Hippocampal formation (tissue), 2 donors: ENCODE measurements around the gene NTM.
A peak's percentile ranks its signal among the peaks of the same experiment; 100 is the strongest.
"Not testable (repeated sequence)": the region's sequence is repeated elsewhere in the genome, so short reads cannot be mapped to it uniquely, and the experiment has no call there.

Experiments used
- DNase-seq, 2 donors: peaks; one replicate each; lab custom pipeline; 2025; lab: John Stamatoyannopoulos, UW

The NTM gene

DNA sequence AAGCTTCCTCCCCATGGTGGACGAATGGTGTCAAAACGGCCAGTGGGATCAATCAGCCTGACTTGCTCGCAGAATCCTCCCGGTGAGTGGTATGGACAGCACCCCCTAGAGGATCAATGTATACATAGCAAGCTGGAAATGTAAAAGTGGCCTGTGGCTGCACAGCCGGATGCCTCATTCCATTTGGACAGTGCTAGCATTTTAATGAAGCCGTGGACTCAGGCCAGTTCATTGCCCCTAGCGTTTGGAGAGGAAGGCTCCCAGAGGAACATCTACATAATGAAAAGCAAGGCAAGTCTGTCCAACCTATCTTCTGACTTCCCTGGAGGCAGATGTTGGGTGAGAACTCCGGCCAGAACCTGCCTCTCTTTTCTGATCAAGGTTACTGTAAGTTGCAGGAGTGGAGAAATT is 942.3 kb downstream of the NTM start:
- peak in 1 of 2 donors; percentile 39 for DNase-seq

DNA sequence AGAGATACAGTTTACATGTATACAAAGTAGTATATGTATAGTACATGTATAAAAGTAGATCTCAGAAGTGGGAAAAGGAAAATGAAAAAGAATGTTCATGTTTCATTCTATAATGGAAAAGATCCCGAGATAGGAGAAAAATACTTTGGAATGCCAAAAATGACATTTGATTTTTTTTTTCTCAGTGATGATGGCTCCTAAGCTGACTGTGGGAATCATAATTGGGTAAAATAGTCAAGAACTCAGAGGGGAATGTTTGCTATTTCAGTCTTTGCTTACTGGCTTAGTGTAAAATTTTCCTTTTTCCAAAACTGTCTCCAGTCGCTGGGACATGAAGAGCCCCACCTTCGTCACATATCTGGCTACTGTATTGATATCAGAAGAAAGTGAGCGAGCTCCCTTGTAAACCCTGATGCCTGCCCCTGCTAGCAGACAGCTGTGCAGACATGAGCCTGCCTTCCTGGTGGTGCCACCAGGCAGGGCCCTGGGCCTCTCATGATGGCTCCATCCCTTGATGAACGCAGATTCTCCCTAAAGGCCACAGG is 944.6 kb downstream of the NTM start:
- no peak for DNase-seq

DNA sequence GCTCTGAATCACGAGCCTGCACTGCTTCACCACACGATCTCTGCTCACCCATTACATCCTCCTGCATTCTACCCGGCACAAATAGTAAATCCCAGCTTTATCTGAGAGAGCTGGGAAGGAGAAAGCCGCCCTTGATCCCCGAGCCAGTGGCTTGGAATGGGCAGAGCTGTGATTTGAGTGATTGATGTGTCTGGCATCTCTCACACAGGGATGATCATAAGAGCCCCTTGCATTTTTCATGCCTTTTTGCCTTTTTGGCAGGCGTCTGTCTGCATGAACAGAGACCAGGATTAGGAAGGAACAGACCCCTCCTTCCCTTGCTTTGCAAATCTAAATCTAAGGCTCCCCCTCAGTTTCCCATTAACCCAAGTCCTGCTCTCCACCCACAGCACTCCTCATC is 945.3 kb downstream of the NTM start:
- no peak for DNase-seq

DNA sequence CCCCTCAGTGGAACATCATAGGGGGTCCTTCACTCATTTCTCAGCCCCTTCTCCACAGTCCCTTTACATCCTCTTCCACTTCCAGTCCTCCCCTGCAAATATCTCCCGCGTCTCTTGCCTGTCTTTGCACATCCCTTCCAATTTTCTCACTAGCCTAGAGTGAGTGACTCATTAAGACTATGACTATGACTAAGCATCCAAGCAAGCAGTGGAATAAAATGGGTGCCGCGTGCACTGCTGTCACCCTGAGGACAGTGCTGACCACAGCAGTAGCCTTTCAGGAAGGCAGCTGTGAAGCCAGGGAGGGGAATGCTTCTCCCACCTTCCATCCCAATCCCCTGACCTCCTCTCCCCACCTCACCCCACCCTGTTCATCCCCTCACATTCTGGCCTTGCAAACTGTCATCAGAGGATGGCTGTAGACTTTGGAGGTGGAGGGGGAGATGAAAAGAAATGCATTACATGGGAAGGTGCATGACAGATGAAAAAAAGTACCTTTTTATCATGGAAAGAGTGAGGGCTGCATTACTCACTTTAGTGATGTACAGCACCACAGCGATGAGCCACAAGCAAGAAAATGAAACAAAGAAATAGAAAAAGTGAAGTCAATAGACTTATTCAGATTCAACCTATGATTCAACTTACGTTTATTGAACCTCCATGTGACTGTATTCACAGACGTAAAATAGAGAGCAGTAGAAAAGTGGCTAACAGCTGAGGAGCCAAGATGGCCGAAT is 948.2 kb downstream of the NTM start:
- DNase-seq, result no peak

DNA sequence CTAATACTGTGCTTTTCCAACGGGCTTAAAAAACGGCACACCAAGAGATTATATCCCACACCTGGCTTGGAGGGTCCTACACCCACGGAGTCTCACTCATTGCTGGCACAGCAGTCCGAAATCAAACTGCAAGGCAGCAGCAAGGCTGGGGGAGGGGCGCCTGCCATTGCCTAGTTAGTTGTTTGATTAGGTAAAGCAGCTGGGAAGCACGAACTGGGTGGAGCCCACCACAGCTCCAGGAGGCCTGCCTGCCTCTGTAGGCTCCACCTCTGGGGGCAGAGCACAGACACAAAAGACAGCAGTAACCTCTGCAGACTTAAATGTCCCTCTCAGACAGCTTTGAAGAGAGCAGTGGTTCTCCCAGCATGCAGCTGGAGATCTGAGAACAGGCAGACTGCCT is 949.0 kb downstream of the NTM start:
- DNase-seq, result not testable (repeated sequence)

DNA sequence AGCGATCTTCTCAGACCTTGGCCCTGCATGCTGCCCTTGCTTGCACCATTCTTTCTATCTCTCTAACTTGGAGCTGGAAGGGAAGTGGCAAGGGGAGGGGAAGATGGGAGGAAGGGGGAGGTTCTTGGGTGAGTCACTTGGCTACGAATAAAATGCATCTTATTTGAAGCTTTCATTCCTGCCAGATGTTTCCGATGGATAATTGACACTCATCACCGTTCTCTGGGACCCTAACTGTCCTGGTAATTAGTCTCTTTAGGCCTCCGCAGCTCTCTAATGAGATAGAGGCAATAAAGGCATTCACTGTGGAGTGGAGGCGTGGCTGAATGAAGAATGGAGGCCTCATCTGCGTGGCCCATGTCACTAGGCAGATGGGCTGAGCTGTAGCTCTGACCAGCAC is 960.1 kb downstream of the NTM start:
- DNase-seq, result no peak

DNA sequence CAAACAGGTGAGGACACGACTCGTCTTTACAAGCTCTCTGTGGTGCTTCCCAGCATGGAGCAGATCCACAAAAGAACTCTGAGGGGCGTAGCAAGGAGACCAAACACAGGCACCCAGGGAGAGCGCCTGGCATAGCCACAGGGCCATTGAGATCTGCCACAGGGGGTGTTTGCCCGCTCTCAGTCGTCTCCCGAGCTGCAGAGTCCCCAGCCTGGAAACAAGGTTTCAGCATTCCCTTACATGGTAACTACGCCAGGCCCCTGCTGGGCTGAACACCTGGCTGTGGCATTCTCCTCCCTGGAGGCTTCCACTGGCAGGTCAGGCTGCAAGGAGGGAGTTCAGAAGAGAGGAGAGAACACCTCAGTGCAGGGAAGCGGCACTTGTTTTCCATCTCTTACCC is 962.1 kb downstream of the NTM start:
- no peak for DNase-seq

DNA sequence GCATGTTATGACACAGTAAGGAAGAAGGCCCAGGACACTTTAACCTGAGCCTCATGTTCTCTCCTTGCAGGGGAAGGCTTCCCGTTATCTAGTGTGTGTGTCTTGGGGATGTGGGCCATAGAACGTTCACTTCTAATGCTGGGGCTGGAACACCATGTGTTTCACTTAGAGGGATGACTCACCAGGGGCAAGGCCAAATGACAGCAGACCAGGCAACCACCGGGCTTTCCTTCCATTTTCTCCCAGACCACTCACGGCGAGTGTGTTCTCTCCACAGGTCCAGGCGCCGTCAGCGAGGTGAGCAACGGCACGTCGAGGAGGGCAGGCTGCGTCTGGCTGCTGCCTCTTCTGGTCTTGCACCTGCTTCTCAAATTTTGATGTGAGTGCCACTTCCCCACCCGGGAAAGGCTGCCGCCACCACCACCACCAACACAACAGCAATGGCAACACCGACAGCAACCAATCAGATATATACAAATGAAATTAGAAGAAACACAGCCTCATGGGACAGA is 964.4 kb downstream of the NTM start:
- DNase-seq, result no peak

DNA sequence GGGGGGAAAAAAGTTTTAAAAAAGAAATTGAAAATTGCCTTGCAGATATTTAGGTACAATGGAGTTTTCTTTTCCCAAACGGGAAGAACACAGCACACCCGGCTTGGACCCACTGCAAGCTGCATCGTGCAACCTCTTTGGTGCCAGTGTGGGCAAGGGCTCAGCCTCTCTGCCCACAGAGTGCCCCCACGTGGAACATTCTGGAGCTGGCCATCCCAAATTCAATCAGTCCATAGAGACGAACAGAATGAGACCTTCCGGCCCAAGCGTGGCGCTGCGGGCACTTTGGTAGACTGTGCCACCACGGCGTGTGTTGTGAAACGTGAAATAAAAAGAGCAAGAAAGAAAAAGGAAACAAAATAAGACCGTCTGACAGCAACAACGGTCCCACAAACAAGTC is 964.9 kb downstream of the NTM start:
- DNase-seq, result no peak

DNA sequence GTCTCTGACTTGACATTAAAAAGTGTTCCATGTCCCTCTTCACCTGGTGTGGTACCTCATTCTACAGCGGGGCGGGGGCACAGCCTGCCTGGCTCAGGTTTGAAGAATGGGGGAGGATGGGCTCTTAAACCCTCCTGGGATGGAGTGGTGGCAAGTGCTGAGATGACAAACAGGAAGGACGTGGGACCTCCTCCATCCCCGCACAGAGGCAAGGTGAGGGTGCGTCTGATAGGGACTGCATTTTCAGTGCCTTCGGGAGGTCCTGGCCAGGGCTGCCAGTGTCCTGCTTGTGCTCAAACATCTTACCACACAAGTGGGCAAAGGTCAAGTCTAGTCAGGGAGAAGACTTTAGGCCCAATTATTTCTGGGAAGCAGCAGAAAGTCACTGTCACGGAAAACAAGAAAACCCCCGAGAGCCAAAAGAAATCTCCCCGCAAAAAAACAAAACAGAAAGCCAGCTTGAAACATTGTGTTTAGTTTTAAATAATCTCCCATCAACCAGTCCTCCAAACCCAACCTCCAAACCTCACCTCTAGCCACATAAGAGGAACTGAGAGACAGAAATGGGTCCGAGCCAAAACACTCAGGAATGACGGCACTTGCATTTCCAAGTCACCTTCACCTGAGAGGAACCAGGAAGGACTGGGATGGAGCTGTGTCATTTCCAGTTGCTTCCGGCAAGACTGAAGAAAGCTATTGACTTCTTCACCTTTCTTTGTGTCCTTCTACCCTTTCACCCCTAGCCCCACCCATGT is 966.5 kb downstream of the NTM start:
- DNase-seq, result no peak

DNA sequence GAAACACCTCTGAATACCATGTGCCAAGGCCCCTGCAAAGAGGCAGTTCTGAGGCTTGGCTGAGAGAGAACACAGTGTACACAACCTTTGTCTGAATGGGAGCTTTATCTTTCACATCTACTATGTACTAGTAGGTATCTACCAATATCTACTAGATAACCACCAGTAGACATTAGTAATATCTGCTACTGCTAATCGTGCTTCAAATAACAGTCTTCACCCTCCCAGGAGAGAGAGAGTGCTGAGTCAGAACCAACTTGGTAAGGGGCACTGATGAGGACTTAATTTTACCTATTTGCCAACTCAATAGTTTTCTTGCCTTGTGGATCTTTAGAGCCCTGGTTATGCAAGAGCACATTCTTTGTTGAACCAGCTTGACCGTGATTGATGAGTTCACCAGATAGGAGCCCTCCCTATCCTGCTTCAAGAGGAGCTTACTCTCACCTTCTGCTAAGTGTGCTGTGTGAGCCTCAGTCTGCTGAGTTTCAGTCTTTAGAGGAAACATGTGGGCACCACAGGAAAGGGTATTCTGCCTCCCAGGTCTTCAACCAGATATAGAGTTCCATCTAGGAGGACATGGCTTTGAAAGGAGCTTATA is 967.5 kb downstream of the NTM start:
- DNase-seq, result no peak

DNA sequence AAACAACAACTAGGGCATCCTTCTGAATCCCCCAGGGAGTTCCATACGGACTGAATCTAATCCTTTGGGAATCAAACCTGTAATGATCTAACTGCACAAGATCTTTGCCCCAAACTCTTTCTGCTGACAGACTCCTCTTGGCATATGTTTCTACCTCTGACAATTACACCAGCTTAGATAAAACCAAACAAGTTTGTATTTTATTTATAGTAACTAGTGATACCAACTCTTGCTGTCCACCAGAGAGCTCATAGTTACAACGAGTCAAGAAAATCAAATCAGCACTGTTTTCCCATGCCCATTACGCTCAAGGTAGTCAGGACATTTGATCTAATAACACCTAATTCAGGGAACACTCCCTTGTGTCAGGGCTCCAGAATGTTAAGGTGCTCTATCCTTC is 972.0 kb downstream of the NTM start:
- DNase-seq, result no peak

DNA sequence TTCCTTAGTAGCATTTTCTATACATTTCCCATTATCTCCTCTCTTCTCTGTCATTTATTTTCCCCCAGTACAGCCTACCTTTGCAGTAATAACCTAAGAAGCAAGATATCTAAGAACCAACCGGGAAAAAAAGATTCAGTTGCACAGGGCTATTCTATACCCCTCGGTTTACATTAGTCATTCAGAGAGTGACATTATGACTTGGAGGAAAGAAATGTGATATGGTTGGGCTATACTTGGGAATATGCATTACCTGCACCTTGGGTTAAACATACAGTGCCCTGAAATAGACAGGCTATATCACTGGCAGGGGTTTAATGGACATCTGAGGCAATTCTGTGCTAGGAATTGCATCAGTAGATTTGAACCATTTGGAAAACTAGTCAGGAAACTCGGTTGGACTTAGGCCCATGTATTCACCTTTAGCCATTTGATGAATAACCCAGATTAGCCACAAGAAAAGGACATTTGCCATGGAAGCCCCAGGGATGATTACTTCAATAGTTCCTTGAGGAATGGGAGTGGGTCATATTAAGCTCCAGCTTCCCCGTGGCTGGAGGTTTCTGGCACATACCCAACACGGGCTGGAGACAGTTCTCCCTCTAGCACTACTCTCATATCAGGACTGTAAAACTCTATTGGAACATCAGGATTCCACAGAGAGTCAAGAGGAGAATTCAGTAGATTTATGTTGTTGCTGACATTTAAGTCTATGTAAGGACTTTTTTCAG is 973.2 kb downstream of the NTM start:
- DNase-seq, result no peak

DNA sequence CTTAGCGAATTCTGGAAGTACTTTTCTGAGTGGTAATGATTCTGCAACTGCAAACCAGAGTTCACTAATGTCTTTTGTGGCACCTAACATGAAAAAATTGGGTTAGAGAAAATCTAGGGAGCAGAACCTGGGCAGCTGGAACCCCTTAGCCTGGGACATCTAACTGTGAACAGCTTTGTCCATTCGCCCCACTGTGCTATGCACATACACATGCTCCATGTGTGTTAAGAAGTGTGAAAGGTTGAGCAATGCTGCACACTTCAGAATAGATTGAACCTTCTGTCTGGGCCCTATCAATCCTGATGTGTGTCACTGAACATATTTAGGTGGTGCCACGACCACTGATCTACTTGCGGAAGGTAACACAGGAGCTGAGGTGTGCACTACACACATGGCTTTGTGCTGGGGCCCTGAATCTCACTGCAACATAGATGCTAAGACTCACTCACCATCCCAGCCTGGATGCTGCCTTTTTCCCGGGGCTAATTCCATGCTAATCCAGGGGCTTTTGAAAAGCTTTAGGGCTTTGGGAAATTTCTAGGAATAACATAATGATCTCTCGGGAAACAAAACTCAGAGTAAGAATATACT is 976.2 kb downstream of the NTM start:
- DNase-seq, result no peak

DNA sequence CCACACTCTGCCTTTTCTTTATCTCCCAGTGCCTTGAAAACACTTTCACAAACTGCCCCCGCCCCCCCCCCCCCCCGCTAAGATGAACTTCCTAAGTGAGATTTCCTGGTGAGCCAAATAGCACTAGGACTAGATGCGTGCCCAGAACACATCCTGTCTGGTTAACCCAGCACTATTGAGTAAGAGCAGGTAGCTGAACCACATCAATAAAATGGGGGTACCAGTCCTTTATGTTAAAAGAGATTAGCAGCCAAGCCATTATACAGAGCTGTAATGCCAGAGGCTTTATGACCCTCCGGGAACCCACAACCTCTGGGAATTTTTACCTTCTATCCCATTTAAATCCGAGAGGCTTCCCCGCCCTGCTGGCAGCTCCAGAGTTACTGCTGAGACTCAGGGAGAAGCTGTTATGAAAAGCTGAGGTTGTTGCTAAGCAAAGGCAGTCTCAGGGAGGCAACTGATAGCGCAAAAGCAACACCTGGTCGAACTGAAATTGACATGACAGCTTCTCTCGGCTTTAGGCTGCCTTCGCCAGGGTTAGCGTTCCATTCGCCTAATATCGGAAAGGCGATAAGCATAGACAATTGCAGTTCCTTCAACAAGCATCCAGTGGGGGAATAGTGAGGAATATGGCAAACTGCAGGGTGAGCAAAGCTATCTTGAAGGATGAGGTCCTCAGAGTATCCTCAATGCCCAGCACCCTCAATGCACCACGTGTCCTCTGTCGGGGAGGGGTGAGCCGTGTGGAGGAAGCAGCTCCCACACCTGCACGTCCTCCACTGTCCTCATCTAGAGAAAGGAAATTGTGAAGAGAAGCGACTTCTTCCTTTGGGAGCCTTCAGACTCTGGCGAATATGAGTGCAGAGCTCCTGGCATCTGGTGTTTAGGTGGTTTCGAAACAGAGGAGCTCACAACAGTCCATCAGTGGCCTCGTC is 977.0 kb downstream of the NTM start:
- DNase-seq, result no peak

DNA sequence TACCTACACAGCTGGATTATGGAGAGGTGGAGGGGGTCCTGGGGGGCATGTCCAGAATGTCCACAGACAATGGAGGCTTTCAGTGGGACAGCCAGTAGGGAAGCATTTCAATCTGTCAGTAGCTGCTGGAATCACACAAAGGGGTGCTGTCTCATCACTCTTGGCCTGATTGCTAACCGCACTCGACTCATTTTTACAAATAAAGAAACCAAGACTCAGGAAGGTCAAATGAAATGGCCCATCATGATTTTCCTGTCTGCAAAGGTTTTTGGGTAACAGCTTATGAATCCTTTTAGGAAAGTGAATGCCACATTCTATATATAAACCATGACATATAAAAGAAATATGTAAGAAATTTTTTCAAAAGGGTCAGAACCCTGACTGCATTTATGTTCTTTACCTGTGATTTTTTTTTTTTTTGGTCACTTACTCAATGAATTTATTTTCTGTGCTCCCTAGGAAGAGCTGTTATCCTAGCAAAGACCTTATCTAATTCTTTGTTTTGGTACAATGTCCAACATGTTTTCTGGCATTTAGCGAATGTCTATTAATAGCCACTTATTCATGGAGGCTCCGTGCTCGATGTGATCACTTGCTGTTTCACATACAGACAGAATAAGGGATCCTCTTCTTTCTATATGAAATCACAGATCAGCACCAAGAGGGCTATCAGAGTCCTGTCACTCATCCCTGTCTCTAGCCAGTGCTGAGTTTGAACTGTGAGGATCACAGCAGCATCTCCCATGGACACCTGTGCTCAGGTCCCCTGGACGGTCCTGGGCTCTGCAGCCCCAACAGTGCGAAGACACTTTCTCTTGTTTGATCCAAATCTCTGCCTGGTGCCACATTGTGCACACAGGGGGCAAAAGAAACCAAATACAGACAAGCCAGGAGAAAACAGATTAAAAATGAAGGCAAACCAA is 979.7 kb downstream of the NTM start:
- DNase-seq, result no peak

DNA sequence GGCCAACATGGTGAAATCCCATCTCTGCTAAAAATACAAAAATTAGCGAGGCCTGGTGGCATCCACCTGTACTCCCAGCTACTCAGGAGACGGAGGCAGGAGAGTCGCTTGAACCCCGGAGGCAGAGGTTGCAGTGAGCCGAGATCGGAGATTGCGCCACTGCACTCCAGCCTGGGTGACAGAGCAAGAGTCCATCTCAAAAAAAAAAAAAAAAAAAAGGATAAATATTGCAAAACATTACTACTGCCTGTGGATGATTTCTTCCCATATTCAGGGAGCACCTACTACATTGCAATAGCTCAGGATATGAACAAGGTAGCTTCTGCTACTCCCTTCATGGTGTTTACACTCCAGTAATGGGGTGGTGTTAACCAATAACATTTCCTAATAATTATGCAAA is 980.6 kb downstream of the NTM start:
- no peak for DNase-seq

DNA sequence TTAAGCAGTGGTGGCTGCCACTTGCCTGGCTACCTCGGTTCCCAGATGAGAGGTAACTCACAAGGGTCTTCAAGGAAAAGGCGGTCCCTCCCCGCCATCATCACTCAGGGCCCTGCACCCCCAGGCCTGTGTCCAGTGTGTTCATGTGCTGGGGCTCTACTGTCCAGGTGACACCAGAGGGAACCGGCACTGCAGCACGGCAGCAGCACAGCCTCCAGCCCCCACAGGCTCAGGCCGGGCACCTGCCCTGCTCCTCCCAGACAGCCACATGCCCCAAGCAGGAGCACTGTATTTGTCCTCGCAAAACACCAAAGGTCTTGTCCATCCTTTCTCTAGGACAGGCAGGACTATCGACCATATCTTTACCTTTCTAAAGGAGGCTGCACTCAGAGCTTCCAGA is 982.1 kb downstream of the NTM start:
- DNase-seq, result no peak

DNA sequence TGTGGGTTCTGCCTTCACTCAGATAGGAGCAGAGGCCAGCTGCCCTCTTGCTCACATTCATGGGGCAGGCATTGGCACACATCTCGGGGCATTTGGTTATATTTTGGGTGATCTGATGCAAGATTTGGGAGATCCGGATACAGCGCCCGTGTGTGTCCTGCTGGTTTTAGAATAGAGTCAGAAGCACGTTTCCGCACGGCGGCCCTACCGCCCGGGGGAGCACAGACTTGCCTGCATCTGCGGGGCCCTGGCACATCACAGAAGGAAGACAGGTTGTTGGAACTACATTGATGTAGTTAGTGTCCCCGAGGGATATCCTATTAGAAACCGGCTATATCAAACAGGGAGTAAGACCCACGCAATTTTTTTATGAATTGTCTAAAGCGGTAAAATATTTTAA is 982.8 kb downstream of the NTM start:
- no peak for DNase-seq
